Mammary epithelial cell (primary cell): ENCODE measurements around the gene SLC15A3.

Experiments used
- CTCF ChIP-seq, 2 donors: IDR thresholded peaks in 1 of 2; conservative IDR thresholded peaks in 1 of 2; 2 replicates each; pipeline ENCODE4 v1.5.1; 2011 to 2012; ENCODE audit warnings: inconsistent platforms in 2 of 2, low read length in 2 of 2, mild to moderate bottlenecking in 2 of 2, control low read depth in 1 of 2, low read depth in 1 of 2; ENCODE audit not compliant: insufficient read depth in 1 of 2; ENCODE audit errors: extremely low read depth in 1 of 2
- EZH2 ChIP-seq: IDR thresholded peaks from 2 replicates; pipeline ENCODE4 v1.6.1; 2012; ENCODE audit warnings: low read length, inconsistent platforms, borderline replicate concordance

GRCh38 chr11:60960405-60960804, 8.4 kb upstream of the SLC15A3 start:
- TF ChIP-seq CTCF (conservative IDR thresholded peaks at IDR 0.05 in 1 of 2, IDR thresholded peaks at IDR 0.05 in 1 of 2; ENCODE audit: extremely low read depth in 1 of 2, insufficient read depth in 1 of 2, low read depth in 1 of 2, low read length in 2 of 2), result no peak
- TF ChIP-seq EZH2, result no peak
